Endodermal cell (in vitro differentiated cells): Measurements from ENCODE around the gene SLC24A3. TPM values are rescaled to one million over a fixed set of nuclear protein-coding genes. Genes with fewer than 3 reads are reported as not detected.

Experiments used
- DNase-seq: peaks from one replicate; pipeline ENCODE4 v3.0.0-alpha.2; 2017
- H3K27ac ChIP-seq: 2 replicates; pipeline ENCODE4 v1.5.1; 2013; ENCODE audit warnings: mild to moderate bottlenecking, low read depth, low read length, moderate library complexity
- H3K27me3 ChIP-seq: 2 replicates; pipeline ENCODE4 v1.6.1; 2013; ENCODE audit warnings: mild to moderate bottlenecking, low read length, moderate library complexity; ENCODE audit not compliant: insufficient read depth, control insufficient read depth, poor library complexity, severe bottlenecking
- H3K36me3 ChIP-seq: 2 replicates; pipeline ENCODE4 v1.7.0; 2013; ENCODE audit warnings: mild to moderate bottlenecking, low read length, moderate library complexity; ENCODE audit not compliant: control insufficient read depth, insufficient read depth
- H3K4me1 ChIP-seq: one replicate; pipeline ENCODE4 v1.7.0; 2013; ENCODE audit warnings: low read length; ENCODE audit not compliant: control insufficient read depth, insufficient read depth
- H3K4me3 ChIP-seq: 2 replicates; pipeline ENCODE4 v1.5.1; 2013; ENCODE audit warnings: mild to moderate bottlenecking, low read length, moderate library complexity
- H3K9ac ChIP-seq: 2 replicates; pipeline ENCODE4 v1.6.1; 2013; ENCODE audit warnings: mild to moderate bottlenecking, low read length, moderate library complexity; ENCODE audit not compliant: poor library complexity, severe bottlenecking; ENCODE audit errors: extremely low read depth
- H3K9me3 ChIP-seq: 2 replicates; pipeline ENCODE4 v1.6.1; 2013; ENCODE audit warnings: mild to moderate bottlenecking, low read length, moderate library complexity; ENCODE audit not compliant: control insufficient read depth
- H3K27ac Mint-ChIP-seq: 2 replicates; pipeline ENCODE4 v1.8.0; 2020; ENCODE audit warnings: mixed read lengths
- H3K27me3 Mint-ChIP-seq: 2 replicates; pipeline ENCODE4 v1.8.0; 2021; ENCODE audit warnings: mild to moderate bottlenecking, mixed read lengths; ENCODE audit not compliant: insufficient read depth
- H3K36me3 Mint-ChIP-seq: 2 replicates; pipeline ENCODE4 v1.8.0; 2020; ENCODE audit warnings: low read depth, mixed read lengths
- H3K4me1 Mint-ChIP-seq: 2 replicates; pipeline ENCODE4 v1.8.0; 2020; ENCODE audit warnings: mixed read lengths
- H3K4me3 Mint-ChIP-seq: 2 replicates; pipeline ENCODE4 v1.8.0; 2020; ENCODE audit warnings: mild to moderate bottlenecking, moderate library complexity, mixed read lengths
- H3K9me3 Mint-ChIP-seq: 2 replicates; pipeline ENCODE4 v1.8.0; 2020; ENCODE audit warnings: mild to moderate bottlenecking, mixed read lengths
- CTCF ChIP-seq: fragments of 200-600 bp; sonication (generic); conservative IDR thresholded peaks from 2 replicates; pipeline ENCODE4 v1.5.0; 2021; ENCODE audit warnings: antibody characterized with exemption, mild to moderate bottlenecking
- WGBS, 2 experiments: methylation state at CpG; one replicate each; pipeline versions ENCODE4 v1.1.5 to v1.1.7; 2013; ENCODE audit warnings: missing lambda C conversion rate in 2 of 2, mixed read lengths in 1 of 2; ENCODE audit not compliant: insufficient coverage in 1 of 2, insufficient read length in 1 of 2; 5-methylcytosine and 5-hydroxymethylcytosine counted together
- total RNA-seq, 2 donors: library from RNA; stranded (reverse); fragmentation: NEBNext Ultra II Directional in 1 of 2; extraction: Animal tissue kit (Norgen Biotek cat#: 25700) in 1 of 2; gene quantifications; 2 replicates in 1 of 2; 3 replicates in 1 of 2; pipeline ENCODE4 v1.2.1, GENCODE V29; 2021

Gene SLC24A3
- total RNA-seq, 2 donors from 2014 or later, result 1.5 to 1.8 TPM

- H3K27ac ChIP-seq, result no peak overlapping the region
- Mint-ChIP-seq H3K27ac (peak overlapping the region; percentile 89), H3K4me3 (no peak overlapping the region)
Observed at GRCh38 chr20:19423097-19423899, 210.9 kb downstream of the SLC24A3 start.

GRCh38 chr20:19423900-19424620 lies 211.6 kb downstream of the SLC24A3 start:
- H3K4me3 Mint-ChIP-seq, result no peak overlapping the region
- H3K4me1 ChIP-seq, result peaks cover 27% of the 10 kb centered on the region
- 80 to 81% methylated on average over 8 of the region's 8 CpGs for WGBS, 2 experiments
- no peaks in the 10 kb centered on the region for H3K27me3 Mint-ChIP-seq
- no peak overlapping the region for H3K27ac Mint-ChIP-seq
- TF ChIP-seq CTCF, result no peak
- H3K4me1 Mint-ChIP-seq, result peaks cover 42% of the 10 kb centered on the region
- H3K4me3 ChIP-seq, result no peak overlapping the region
- no peak overlapping the region for H3K9ac ChIP-seq
- no peaks in the 10 kb centered on the region for H3K9me3 ChIP-seq
- H3K9me3 Mint-ChIP-seq, result peaks cover 9% of the 10 kb centered on the region
- H3K36me3 Mint-ChIP-seq, result no peaks in the 10 kb centered on the region
- H3K36me3 ChIP-seq, result no peaks in the 10 kb centered on the region
- no peaks in the 10 kb centered on the region for H3K27me3 ChIP-seq
- no peak overlapping the region for H3K27ac ChIP-seq
- no peak for DNase-seq

More at GRCh38 chr20:19423097-19423899, 210.9 kb downstream of the SLC24A3 start:
- Mint-ChIP-seq H3K9me3 (peaks cover 9% of the 10 kb centered on the region), H3K4me1 (peaks cover 34% of the 10 kb centered on the region), H3K27me3 (no peaks in the 10 kb centered on the region), H3K36me3 (no peaks in the 10 kb centered on the region)
- no peaks in the 10 kb centered on the region for H3K36me3 ChIP-seq
- H3K9me3 ChIP-seq, result no peaks in the 10 kb centered on the region
- H3K27me3 ChIP-seq, result no peaks in the 10 kb centered on the region
- peak; percentile 73 for DNase-seq
- 45 to 67% methylated on average over 6 to 9 of the region's 9 CpGs for WGBS, 2 experiments
- TF ChIP-seq CTCF, result no peak
- H3K4me3 ChIP-seq, result peak overlapping the region; percentile 20
- peaks cover 23% of the 10 kb centered on the region for H3K4me1 ChIP-seq
- H3K9ac ChIP-seq, result no peak overlapping the region

GRCh38 chr20:19426356-19426755 lies 213.9 kb downstream of the SLC24A3 start:
- no peaks in the 10 kb centered on the region for H3K27me3 ChIP-seq
- WGBS, 2 experiments, result 85 to 89% methylated on average over 2 of the region's 3 CpGs
- Mint-ChIP-seq H3K27ac (no peak overlapping the region), H3K4me1 (peaks cover 51% of the 10 kb centered on the region), H3K4me3 (no peak overlapping the region), H3K9me3 (peaks cover 8% of the 10 kb centered on the region), H3K27me3 (no peaks in the 10 kb centered on the region), H3K36me3 (no peaks in the 10 kb centered on the region)
- H3K4me3 ChIP-seq, result no peak overlapping the region
- H3K4me1 ChIP-seq, result peaks cover 34% of the 10 kb centered on the region
- no peaks in the 10 kb centered on the region for H3K9me3 ChIP-seq
- no peak overlapping the region for H3K27ac ChIP-seq
- no peaks in the 10 kb centered on the region for H3K36me3 ChIP-seq
- no peak overlapping the region for H3K9ac ChIP-seq
- no peak for TF ChIP-seq CTCF
- no peak for DNase-seq
